ENCODE results near the gene KDM5C.
A peak's percentile ranks its signal among the peaks of the same experiment; 100 is the strongest.

The KDM5C gene

GRCh38 chrX:53224860-53225797, at the start of gene KDM5C:
Gene KDM5C, minus strand, starts transcription at chrX:53225207. Its CDS starts 318 bp downstream, at chrX:53224889.
- DNase-seq = peak; percentile 48 to 97 (median 88)

GRCh38 chrX:53272808-53273337, 47.9 kb upstream of the KDM5C start:
- no peak for DNase-seq

- no peak for DNase-seq
Observed at GRCh38 chrX:53269536-53270107, 44.6 kb upstream of the KDM5C start.

GRCh38 chrX:53268173-53268572, 43.2 kb upstream of the KDM5C start:
- DNase-seq = no peak

GRCh38 chrX:53266914-53267313, 41.9 kb upstream of the KDM5C start:
- no peak for DNase-seq

GRCh38 chrX:53265771-53266574, 41.0 kb upstream of the KDM5C start:
- DNase-seq = no peak

- peak in 1 of 14 donors; percentile 16 for DNase-seq
Observed at GRCh38 chrX:53263597-53264094, 38.6 kb upstream of the KDM5C start.

- no peak for DNase-seq
Observed at GRCh38 chrX:53262918-53263394, 37.9 kb upstream of the KDM5C start.

- peak in 1 of 14 donors; percentile 50 for DNase-seq
Observed at GRCh38 chrX:53262189-53262917, 37.3 kb upstream of the KDM5C start.

GRCh38 chrX:53261355-53261972, 36.5 kb upstream of the KDM5C start:
- no peak for DNase-seq

- no peak for DNase-seq
Observed at GRCh38 chrX:53260836-53261235, 35.8 kb upstream of the KDM5C start.

GRCh38 chrX:53257670-53258423, 32.8 kb upstream of the KDM5C start:
- no peak for DNase-seq

- DNase-seq = peak in 1 of 14 donors; percentile 31
Observed at GRCh38 chrX:53257166-53257565, 32.2 kb upstream of the KDM5C start.

GRCh38 chrX:53256446-53257041, 31.5 kb upstream of the KDM5C start:
- DNase-seq = peak in 1 of 14 donors; percentile 73

- no peak for DNase-seq
Observed at GRCh38 chrX:53255738-53256191, 30.8 kb upstream of the KDM5C start.

GRCh38 chrX:53254570-53255461, 29.8 kb upstream of the KDM5C start:
- no peak for DNase-seq

GRCh38 chrX:53253293-53254020, 28.4 kb upstream of the KDM5C start:
- DNase-seq = no peak

- no peak for DNase-seq
Observed at GRCh38 chrX:53251307-53251706, 26.3 kb upstream of the KDM5C start.
